Measurements from ENCODE around the gene OR4K13.

GRCh38 chr14:20035938-20036337, at the start of gene OR4K13:
- TF ChIP-seq CTCF (IDR thresholded peaks at IDR 0.05) (no peak), POLR2A (IDR thresholded peaks at IDR 0.05) (no peak), EP300 (IDR thresholded peaks at IDR 0.05) (no peak)
